Breast epithelium (tissue), 4 donors: Measurements from ENCODE around the gene IGF1R. TPM values are rescaled to one million over a fixed set of nuclear protein-coding genes. Genes with fewer than 3 reads are reported as not detected.

Experiments used
- DNase-seq, 2 donors: peaks; one replicate each; pipeline ENCODE4 v3.0.0-alpha.2; 2019; ENCODE audit warnings: low spot score in 2 of 2
- H3K27ac ChIP-seq, 2 donors: fragments of 200-600 bp; sonication (generic) in 1 of 2; one replicate each; pipeline ENCODE4 v1.5.1; 2016 to 2019; ENCODE audit warnings: mild to moderate bottlenecking in 1 of 2
- H3K27me3 ChIP-seq, 2 donors: fragments of 200-600 bp; sonication (generic) in 1 of 2; one replicate each; pipeline versions ENCODE4 v1.5.1 to v1.6.0; 2017 to 2019; ENCODE audit warnings: control low read depth in 1 of 2, mild to moderate bottlenecking in 1 of 2
- H3K36me3 ChIP-seq: fragments of 200-600 bp; one replicate; pipeline ENCODE4 v1.5.1; 2019
- H3K4me1 ChIP-seq, 2 donors: fragments of 200-600 bp; sonication (generic); one replicate each; pipeline ENCODE4 v1.5.1; 2016 to 2019; ENCODE audit warnings: control low read depth in 1 of 2
- H3K4me3 ChIP-seq, 3 donors: fragments of 200-600 bp; sonication (generic); 1 replicate in 2 of 3; 2 replicates in 1 of 3; pipeline ENCODE4 v1.5.1; 2016 to 2019; ENCODE audit warnings: mild to moderate bottlenecking in 3 of 3, moderate library complexity in 2 of 3
- H3K9me3 ChIP-seq, 2 donors: fragments of 200-600 bp; sonication (generic) in 1 of 2; one replicate each; pipeline ENCODE4 v1.5.1; 2016 to 2019; ENCODE audit warnings: control low read depth in 1 of 2
- CTCF ChIP-seq, 3 donors: fragments of 450-650 bp; IDR thresholded peaks; one replicate each; pipeline ENCODE4 v1.5.1; 2016 to 2017; ENCODE audit warnings: antibody characterized with exemption in 3 of 3, mild to moderate bottlenecking in 3 of 3, moderate library complexity in 3 of 3
- POLR2A ChIP-seq: fragments of 450-650 bp; IDR thresholded peaks from one replicate; pipeline ENCODE4 v1.6.1; 2016; ENCODE audit warnings: antibody characterized with exemption, mild to moderate bottlenecking, moderate library complexity
- POLR2AphosphoS5 ChIP-seq, 3 donors: sonication (generic); formaldehyde crosslinking; IDR thresholded peaks; one replicate each; pipeline ENCODE4 v1.6.1; 2017; ENCODE audit warnings: antibody characterized with exemption in 3 of 3
- intact Hi-C: fragments of 100-400 bp; cut with DNase I; formaldehyde crosslinking; loops from one replicate; pipeline ENCODE4 v1.15.1; 2023; ENCODE audit warnings: low total_unique reads
- total RNA-seq, 3 donors: library from RNA; depleted of rRNA; stranded (reverse); fragments of >200 nt; gene quantifications; one replicate each; pipeline ENCODE4 v1.1.0, GENCODE V29; 2016

The IGF1R gene
- total RNA-seq: 100 to 1,000 TPM in 2 of 3 donors, 10 to 100 TPM in 1; 61.8 to 146 (median 103) TPM

- DNase-seq: peak; percentile 78 to 82
- H3K36me3 ChIP-seq: no peaks in the 10 kb centered on the region
- peak within 1 kb of the TSS; percentile 88 to 96 (median 90) for H3K4me3 ChIP-seq
- no peaks in the 10 kb centered on the region for H3K4me1 ChIP-seq
- TF ChIP-seq POLR2A: no peak
- peak in 1 of 3 donors; percentile 28 for TF ChIP-seq CTCF (IDR thresholded peaks at IDR 0.05)
- peak in 2 of 3 donors; percentile 16 to 18 for TF ChIP-seq POLR2AphosphoS5 (IDR thresholded peaks at IDR 0.05)
- intact Hi-C loops: no loop called here
- no peaks in the 10 kb centered on the region for H3K9me3 ChIP-seq
- peak within 1 kb of the TSS; percentile 95 to 96 for H3K27ac ChIP-seq
- H3K27me3 ChIP-seq: no peaks in the 10 kb centered on the region
These were observed at the start of gene IGF1R for GRCh38 chr15:98647774-98648653. IGF1R (plus strand) TSS chr15:98648539; CDS start chr15:98649582, 1,043 bp downstream.

GRCh38 chr15:98599909-98600691 lies 48.2 kb upstream of the IGF1R start:
- intact Hi-C loops: loop anchor here (2.0 kb wide), 1 partner anchor 23 kb away; no protein-coding TSS in a partner anchor
- peaks cover 0 to 10% of the 10 kb centered on the region in 2 donors for H3K27me3 ChIP-seq
- DNase-seq: peak in 1 of 2 donors; percentile 18

GRCh38 chr15:98604983-98605382 lies 43.4 kb upstream of the IGF1R start:
- Histone ChIP-seq H3K9me3 (no peaks in the 10 kb centered on the region), H3K36me3 (no peaks in the 10 kb centered on the region), H3K4me1 (no peaks in the 10 kb centered on the region), H3K27me3 (peaks cover 0 to 6% of the 10 kb centered on the region in 2 donors), H3K27ac (no peak overlapping the region), H3K4me3 (no peak overlapping the region)
- intact Hi-C loops: no loop called here
- DNase-seq: no peak
- TF ChIP-seq POLR2AphosphoS5 (IDR thresholded peaks at IDR 0.05) (no peak), CTCF (IDR thresholded peaks at IDR 0.05) (no peak), POLR2A (no peak)

More at GRCh38 chr15:98599909-98600691, 48.2 kb upstream of the IGF1R start:
- Histone ChIP-seq H3K4me1 (no peaks in the 10 kb centered on the region), H3K4me3 (peak overlapping the region; percentile 43 to 58 (median 44)), H3K9me3 (no peaks in the 10 kb centered on the region), H3K36me3 (no peaks in the 10 kb centered on the region), H3K27ac (peak overlapping the region; percentile 8 to 10)
- TF ChIP-seq POLR2A (no peak), POLR2AphosphoS5 (IDR thresholded peaks at IDR 0.05) (no peak), CTCF (IDR thresholded peaks at IDR 0.05) (no peak)

- H3K9me3 ChIP-seq: no peaks in the 10 kb centered on the region
- H3K36me3 ChIP-seq: no peaks in the 10 kb centered on the region
- no peak overlapping the region for H3K27ac ChIP-seq
- DNase-seq: peak in 1 of 2 donors; percentile 23
- intact Hi-C loops: no loop called here
- TF ChIP-seq POLR2A: no peak
- no peak for TF ChIP-seq CTCF (IDR thresholded peaks at IDR 0.05)
- TF ChIP-seq POLR2AphosphoS5 (IDR thresholded peaks at IDR 0.05): no peak
- peaks cover 0 to 6% of the 10 kb centered on the region in 2 donors for H3K27me3 ChIP-seq
- no peaks in the 10 kb centered on the region for H3K4me1 ChIP-seq
- H3K4me3 ChIP-seq: no peak overlapping the region
These were observed 39.0 kb upstream of the IGF1R start for GRCh38 chr15:98609144-98609852.
